ENCODE results near the gene OARD1.

GRCh38 chr6:41049521-41049920, 22.6 kb downstream of the OARD1 start:
- no peak for TF ChIP-seq POLR2AphosphoS5 (IDR thresholded peaks at IDR 0.05; ENCODE audit: low read depth, low read length)
- TF ChIP-seq POU2F2 (IDR thresholded peaks at IDR 0.05; ENCODE audit: low read depth, low read length): no peak
